ENCODE measurements around the gene ZFYVE19.

Gene ZFYVE19

DNA sequence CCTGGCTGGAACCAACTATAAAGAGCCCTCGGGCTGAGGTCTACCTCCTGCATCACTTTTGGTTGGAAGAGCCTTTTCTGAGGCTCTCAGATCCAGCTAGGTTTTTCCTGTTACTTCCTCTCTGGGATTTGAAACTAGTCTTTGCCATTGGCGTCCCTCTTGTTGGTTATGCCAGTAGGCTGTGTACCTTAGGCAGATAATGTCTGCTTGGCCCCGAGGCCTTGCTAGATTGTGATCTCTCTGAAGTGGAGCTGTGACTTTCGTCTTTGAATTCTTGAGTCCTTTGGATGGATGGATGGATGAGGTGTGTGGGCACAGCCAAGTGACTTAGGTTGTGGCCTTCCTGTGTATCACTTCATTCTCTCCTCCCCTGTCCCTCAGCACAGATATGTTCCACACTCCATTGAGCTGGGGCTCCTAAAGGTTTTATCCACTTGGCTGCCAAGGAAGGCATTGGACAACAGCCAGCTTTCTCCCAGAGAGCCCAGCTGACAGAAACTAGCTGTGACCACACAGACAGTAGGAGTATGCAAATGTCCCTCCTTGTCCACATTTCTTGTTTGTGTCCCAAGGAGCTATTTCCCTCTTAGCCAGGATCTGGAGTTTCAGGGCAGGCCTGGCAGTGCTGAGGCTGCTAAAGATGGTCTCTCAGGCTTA lies 8.3 kb downstream of the ZFYVE19 start:
- DNase-seq (ENCODE audit: low spot score), result no peak

DNA sequence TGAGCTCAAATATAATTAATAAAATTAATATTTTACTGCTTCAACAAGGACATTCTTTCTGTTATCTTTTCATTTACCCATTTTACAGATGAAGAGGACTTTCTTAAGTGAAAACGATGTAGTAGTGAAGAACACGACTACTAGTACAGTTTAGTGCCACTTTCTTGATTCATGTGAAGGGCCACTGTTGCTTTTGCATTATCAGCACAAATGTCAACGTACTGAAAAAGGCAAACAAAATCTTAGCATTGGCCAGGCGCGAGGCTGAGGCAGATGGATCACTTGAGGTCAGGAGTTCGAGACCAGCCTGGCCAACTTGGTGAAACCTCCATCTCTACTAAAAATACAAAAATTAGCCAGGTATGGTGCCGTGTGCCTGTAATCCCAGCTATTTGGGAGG lies 12.2 kb downstream of the ZFYVE19 start:
- no peak for DNase-seq (ENCODE audit: low spot score)

DNA sequence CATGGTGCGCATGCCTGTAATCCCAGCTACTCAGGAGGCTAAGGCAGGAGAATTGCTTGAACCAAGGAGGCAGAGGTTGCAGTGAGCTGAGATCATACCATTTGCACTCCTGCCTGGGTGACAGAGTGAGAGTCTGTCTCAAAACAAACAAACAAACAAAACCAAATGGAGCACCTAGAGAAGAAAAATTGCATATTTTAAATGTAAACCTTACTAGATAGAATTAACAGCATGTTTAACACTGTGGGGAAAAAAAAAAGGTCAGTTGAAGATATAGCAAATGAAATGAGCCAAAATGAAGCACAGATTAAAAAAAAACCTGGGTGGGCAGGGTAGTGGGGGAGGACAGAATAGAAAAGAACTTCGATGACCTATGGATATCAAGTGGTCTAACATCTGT lies 14.3 kb downstream of the ZFYVE19 start:
- no peak for DNase-seq (ENCODE audit: low spot score)

DNA sequence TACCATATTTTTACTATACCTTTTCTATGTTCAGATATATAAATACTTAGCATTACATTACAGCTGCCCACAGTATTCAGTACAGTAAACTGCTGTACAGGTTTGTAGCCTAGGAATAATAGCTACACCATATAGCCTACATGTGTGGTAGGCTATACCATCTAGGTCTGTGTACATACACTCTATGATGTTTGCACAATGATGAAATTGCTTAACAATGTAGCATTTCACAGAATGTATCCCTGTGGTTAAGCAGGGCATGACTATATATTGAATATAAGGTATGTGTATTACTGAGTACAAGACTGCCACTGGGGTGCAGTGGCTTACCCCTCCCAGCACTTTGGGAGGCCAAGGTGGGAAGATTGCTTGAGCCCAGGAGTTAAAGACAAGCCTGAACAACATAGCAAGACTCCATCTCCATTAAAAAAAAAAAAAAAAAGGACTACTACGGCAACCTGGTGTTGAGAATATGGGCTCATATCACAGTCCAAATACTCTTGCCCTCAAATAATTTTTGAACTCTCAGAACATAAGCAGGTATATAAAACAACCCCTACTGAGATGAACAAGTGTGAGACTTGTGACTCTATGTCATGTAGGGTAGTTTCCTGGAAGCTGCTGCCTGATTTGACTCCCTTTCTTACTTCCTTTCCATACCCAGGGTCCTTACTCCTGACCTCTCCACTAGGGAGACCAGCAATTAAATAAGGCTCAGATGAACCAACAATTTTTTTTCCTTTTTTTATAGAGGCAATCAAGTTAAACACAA lies 16.9 kb downstream of the ZFYVE19 start:
- no peak for DNase-seq (ENCODE audit: low spot score)

DNA sequence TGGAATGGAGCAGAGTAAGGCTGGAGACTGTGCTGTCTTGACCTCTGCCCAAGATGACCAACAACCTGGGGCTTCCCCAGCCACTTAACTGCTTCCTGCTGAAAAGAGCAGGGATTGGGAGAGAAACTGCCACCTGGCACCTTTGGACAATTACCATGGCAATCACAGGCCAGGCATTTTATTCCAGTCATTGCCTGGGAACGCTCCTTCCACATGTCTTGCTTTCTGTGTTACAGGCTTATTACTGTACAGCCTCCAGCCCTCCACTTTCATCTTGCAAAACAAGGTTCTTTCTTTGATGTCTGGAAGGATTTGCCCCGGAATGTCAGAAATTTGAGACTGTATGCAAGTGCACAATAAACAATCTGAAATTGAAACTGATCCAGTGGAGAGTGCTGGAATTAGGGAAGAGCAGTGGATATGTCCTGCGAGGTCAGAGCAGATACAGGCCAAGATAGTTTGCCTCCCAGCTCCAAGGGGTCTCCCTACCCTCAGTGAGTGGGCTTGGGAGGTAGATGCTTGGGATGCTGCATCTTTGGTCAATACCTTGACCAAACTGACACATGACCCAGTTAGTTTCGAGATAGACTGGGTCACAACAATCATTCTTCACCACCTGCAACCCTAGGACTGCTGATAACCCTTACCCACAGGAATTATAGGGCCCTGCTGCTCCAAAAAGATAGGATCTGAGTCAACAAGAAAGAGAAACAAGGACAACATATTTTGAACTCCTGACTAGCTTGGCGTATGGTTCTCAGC lies 19.0 kb downstream of the ZFYVE19 start:
- peak; percentile 14 for DNase-seq (ENCODE audit: low spot score)

DNA sequence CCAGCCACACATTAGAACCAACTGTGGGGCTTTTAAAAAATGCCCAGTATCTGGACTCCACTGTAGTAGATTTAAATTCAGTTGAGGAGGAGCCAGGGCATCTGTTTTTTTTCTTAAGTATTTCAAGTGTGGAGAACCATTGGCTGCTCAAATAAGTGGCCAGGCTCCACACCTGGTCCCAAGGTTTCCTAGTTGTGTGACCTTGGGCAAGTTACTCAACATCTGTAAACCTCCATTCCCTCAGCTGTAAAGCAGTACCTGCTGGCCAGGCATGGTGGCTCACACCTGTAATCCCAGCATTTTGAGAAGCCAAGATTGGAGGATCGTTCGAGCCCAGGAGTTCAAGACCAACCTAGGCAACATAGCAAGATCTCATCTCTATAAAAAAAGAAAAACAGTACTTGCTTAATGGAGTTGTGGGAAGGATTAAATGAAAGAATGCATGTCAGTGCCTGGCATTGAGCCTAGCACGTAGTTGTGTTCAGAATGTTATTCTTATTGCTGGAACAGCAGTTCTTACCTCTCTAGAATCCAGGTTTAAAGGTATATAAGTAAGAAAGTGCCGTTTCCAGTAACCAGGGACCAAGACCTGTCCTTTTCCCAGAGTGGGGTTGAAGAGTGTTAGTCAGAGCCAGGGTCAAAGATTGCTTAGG lies 19.7 kb downstream of the ZFYVE19 start:
- DNase-seq (ENCODE audit: low spot score), result no peak

DNA sequence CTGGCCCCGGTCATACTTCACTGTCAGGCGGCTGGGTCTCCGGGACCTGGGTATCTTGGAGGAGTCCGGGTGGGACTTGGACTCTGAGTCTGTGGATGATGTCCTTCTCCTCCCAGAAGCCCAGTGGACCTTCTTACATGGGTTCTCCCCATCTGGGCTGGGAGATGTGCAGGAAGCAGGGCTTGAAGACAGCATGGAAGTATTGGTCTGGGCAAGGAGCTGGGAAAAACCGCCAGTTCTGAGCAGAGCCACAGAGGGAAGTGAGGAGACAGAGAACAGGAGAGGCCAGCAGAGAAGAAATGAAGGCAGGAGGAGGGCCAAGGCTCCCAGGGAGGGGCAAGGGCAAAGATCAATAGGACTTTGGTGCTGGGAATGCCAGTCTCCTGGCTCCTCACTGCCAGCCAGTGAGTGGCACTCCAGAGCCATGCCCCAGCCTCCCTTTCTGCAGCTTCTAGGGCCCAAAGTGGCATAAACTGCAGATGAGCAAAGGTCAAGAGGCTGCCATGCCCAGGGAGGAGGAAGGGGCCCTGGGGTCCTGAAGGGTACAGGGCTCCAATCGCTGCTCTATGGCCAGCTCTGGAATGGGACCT lies 21.7 kb downstream of the ZFYVE19 start, which contains the start of gene PPP1R14D:
PPP1R14D (minus strand) TSS at position 262 of the 590 bp plus-strand sequence; CDS start at position 195, 67 bp downstream.
- DNase-seq (ENCODE audit: low spot score), result no peak

DNA sequence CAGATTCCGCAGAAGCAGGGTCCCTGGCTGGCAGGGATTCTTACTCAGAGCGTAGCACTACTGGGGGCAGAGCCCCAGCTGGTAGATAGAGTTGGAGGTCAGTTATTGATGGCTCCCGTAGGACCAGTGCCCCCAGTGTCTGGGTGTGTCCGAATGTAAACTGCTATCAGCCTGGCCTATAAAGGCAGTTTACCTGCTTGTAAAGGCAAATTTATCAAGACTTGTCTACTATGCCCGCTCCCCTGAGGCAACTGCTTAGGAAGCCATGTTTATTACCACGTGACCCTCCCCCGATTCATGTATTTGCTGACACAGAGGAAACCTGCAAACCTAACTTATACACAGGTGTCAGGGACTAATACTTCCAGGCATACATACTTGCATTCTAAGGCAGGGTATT lies 22.2 kb downstream of the ZFYVE19 start:
- DNase-seq (ENCODE audit: low spot score), result no peak

DNA sequence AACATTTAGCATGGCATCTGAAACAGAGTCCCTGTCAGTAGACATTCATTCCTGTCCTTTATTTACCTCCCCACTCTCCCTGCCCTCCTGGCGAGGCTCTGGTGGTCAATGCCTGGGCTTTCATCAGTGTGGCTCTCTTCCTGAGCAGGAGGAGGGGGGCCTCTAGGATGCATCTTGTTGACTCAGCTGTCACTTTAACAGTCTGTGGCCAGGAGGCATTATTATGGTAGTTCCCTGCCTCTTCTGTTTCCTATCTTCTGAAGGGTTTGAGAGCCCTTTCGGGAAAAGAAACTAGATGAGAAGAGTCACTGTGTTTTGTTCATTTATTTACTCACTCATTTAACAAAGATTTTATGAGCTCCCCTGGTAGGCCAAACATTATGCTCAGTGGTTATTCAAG lies 24.0 kb downstream of the ZFYVE19 start:
- no peak for DNase-seq (ENCODE audit: low spot score)

DNA sequence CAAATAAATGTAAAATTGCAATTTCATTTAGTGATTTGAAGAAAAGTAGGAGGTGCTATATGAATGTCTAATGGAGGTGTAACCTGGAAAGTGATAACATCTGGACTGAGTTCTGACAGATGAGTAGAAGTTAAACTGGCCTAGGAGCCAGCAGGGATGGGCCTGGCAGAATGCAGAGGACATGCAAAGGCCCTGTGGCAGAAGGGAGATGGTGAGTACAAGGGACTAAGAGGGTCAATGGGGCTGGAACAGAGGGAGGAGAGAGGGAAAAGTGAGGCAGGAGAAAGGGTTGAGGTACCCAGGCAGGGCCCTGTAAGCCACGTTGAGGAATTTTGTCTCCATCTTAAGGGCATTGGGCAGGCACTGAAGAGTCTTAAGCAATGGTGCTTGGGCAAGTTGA lies 25.0 kb downstream of the ZFYVE19 start:
- DNase-seq (ENCODE audit: low spot score), result no peak

DNA sequence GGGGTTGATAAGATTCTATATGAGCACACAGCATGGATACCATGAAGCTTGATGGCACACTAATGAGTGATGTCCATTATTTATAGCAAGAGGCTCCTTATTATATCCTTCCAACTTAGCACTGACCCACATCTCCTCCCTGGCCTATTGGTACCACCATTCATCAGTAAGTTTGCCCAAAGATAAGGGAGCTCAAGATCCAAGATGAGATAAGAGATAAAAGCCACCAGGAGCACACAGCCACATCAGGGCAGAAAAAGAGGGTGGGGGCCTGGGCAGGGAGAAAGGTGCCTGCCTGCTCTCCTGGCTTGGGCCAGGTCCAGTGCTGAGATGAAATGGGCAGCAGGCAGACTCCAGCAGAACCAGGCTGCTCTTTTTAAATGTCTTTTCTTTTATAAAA lies 26.0 kb downstream of the ZFYVE19 start:
- DNase-seq (ENCODE audit: low spot score), result no peak

DNA sequence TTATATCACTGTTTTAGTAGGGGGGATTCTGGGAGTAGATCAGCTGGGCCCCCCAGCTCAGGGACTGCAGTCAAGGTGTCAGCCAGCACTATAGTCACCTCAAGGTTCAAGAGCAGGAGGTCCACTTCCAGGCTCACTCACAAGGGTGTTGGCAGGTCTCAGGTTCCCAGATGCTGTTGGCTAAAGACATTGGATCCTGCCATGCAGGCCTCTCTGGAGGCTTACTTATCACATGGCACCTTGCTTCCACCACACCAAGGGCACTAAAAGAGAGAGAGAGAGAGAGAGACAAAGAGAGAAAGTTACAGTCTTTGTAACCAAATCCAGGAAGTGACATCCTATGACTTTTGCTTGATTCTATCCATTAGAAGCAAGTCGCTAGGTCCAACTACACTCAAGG lies 29.1 kb downstream of the ZFYVE19 start:
- no peak for DNase-seq (ENCODE audit: low spot score)

DNA sequence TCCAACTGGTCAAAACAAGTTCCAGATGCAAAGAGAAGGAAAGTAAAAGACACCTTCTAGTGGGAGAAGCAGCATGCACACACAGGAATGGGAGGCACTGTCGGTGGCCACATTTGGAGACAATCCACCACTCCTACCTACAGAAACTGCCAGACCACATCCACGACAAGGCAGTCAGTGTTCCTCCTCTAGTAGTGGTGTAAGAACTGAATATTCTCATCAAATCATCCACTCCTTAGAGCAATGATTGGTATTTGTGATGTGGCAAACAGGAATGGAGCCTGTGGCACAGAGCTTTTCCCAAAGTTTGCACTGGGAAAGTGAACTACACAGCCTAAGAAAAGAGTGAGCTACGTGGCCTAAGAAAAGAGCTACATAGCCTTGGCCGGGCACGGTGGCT lies 31.9 kb downstream of the ZFYVE19 start:
- DNase-seq (ENCODE audit: low spot score), result no peak

DNA sequence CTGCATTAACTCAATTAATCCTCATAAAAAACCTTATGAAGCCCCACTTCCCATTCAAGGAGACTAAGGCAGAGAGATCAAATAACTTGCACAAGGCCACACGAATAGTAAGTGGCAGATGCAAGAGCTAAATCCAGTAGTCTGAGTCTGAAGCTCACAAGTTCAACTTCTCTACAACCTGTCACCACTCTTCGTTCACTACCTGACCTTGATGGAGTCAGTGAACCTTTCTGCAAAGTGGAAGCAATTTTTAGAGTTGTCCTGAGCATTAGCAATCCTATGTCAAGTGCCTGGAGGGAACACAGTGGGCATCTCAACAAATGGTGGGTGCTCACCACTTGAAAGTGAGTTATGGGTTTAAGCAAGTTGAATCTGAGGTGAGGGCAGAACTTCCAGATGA lies 34.9 kb downstream of the ZFYVE19 start:
- DNase-seq (ENCODE audit: low spot score), result no peak

DNA sequence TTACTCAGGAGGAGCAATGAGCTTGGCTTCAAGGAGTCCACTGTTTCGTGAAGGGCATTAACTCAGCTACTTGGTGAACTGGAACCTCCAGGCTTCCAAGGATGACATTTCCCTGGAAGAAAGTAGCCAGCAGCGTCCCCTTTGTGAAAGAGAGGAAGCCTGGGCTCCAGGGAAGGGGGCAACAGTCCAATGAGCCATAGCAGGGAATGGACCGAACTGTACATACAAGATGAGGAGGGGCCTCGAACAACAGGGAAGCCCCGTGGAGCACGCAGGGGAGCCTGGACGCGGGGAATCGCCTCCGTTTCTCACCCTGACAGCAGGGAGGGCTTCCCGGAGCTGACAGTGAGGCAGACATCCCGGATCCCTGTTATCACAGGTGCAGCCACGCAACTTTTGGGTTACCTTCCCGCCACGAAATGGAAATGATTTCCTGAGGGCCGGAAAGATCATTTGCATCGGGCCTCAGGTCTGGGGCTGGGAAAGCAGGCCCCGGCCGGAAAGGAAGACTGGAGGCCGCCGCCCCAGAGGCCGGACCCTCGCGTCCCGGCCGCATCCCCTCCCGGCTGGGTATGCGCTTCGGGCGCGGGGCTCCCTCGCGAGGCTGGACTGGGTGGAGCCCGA lies 36.5 kb downstream of the ZFYVE19 start:
- DNase-seq (ENCODE audit: low spot score), result no peak

DNA sequence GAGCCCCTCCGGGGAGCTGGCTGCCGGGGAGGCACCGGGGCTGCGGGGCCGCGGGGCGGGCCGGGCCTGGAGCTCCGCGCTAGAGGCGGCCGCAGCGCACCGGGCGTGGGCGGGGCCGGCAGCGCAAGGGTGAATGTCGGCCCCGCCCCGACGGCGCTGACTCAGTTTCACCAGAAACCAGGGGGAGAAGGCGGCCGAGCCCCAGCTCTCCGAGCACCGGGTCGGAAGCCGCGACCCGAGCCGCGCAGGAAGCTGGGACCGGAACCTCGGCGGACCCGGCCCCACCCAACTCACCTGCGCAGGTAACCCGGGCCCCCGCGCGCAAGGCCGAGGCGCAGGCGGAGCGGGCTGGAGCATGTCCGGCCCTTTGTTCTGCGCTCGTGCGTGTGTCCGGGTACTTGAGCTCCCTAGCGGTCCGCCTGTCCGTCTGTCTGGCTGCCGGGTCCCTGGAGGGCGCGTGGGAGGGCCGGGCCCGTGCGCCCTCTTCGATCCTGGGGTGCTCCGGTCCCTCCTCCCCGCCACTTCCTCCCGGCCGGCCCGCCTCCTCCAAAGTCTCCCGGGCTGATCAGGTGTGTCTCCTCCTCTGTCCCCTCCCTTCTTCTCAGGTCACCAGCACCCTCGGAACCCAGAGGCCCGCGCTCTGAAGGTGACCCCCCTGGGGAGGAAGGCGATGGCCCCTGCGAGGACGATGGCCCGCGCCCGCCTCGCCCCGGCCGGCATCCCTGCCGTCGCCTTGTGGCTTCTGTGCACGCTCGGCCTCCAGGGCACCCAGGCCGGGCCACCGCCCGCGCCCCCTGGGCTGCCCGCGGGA lies 37.2 kb downstream of the ZFYVE19 start, which contains the start of gene SPINT1:
SPINT1 (plus strand) TSS at position 164 of the 811 bp plus-strand sequence; CDS start at position 671, 507 bp downstream.
- DNase-seq (ENCODE audit: low spot score), result no peak

DNA sequence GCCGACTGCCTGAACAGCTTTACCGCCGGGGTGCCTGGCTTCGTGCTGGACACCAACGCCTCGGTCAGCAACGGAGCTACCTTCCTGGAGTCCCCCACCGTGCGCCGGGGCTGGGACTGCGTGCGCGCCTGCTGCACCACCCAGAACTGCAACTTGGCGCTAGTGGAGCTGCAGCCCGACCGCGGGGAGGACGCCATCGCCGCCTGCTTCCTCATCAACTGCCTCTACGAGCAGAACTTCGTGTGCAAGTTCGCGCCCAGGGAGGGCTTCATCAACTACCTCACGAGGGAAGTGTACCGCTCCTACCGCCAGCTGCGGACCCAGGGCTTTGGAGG lies 37.8 kb downstream of the ZFYVE19 start:
- DNase-seq (ENCODE audit: low spot score), result no peak

DNA sequence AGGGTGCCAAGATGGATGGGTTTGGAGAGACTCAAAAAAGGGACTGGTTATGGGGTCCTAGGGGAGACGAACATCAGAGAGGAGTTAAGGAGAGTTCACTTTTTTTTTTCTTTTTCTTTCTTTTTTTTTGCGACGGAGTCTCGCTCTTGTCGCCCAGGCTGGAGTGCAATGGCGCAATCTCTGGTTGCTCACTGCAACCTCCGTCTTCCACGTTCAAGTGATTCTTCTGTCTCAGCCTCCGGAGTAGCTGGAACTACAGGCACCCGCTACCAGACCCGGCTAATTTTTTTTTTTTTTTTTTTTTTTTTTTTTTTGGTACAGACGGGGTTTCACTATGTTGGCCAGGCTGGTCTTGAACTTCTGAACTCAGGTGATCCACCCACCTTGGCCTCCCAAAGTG lies 38.1 kb downstream of the ZFYVE19 start:
- DNase-seq (ENCODE audit: low spot score), result no peak

DNA sequence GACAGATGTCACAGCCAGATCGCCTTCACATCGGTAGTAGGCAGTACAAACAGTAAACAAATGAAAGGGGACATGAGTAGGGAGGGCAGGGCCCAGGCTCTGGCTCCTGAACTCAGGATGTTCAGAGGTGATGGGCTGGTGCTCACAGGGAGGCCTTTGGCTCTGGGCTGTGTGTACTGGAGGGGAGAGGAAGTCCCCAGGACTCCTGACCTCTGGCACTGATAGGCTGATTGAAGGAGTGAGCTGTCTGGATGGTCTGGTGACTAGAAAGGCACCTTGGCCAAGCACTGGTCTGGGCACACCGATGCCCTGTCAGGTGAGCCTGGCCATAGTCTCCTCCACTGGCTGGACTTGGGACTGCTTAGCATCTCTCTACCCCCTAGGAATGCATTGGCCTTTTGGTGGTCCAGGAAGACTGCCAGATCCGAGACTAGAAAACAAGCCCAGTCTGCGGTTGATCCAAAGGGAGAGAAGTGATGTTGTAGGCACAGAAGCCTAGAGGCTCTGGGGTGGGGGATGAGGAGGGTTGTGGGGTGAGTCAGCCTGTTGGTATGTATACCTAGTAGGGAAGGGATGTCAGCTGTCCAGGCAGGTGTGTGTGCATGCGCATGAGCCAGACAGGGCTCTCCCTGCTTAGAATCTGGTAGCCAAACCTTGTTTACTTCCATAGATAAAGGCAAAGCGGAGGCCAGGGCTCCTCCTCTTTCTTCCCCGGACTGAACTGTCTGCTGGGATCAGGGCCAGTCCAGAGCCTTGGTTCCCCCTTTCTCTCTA lies 38.8 kb downstream of the ZFYVE19 start:
- no peak for DNase-seq (ENCODE audit: low spot score)

DNA sequence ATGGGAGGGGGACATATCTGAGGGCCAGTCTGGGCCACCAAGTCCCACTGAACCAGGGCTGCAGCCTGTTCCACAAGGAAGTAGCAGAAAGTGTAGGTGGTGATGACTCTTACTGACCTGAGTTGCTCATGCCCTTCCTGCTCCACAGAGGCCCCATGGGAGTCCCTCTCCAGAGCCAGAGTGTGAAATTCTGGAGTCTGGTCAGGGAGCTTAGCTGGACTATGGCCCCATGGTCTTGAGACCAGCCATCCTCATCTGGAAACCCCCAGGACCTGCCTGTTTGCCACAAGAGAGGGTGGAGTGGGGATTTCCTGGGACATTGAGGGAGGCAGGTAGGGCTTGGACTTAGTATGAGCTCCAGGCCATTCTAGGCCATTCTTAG lies 39.9 kb downstream of the ZFYVE19 start:
- DNase-seq (ENCODE audit: low spot score), result no peak
